Glutamatergic neuron (in vitro differentiated cells): Measurements from ENCODE around the gene WWOX. TPM values are rescaled to one million over a fixed set of nuclear protein-coding genes. Genes with fewer than 3 reads are reported as not detected.

Experiments used
- DNase-seq: peaks from one replicate; pipeline ENCODE4 v3.0.0; 2022
- H3K27ac Mint-ChIP-seq: one replicate; pipeline ENCODE4 v1.8.0; 2020; ENCODE audit warnings: mild to moderate bottlenecking, mixed read lengths, inconsistent platforms; ENCODE audit not compliant: unreplicated experiment
- H3K27me3 Mint-ChIP-seq: one replicate; pipeline ENCODE4 v1.8.0; 2020; ENCODE audit warnings: mild to moderate bottlenecking, moderate library complexity, mixed read lengths, inconsistent platforms; ENCODE audit not compliant: unreplicated experiment
- H3K36me3 Mint-ChIP-seq: one replicate; pipeline ENCODE4 v1.8.0; 2020; ENCODE audit warnings: mild to moderate bottlenecking, mixed read lengths, inconsistent platforms; ENCODE audit not compliant: unreplicated experiment
- H3K4me1 Mint-ChIP-seq: one replicate; pipeline ENCODE4 v1.8.0; 2020; ENCODE audit warnings: mild to moderate bottlenecking, low read depth, mixed read lengths, inconsistent platforms; ENCODE audit not compliant: unreplicated experiment
- H3K4me3 Mint-ChIP-seq: one replicate; pipeline ENCODE4 v1.8.0; 2020; ENCODE audit warnings: mild to moderate bottlenecking, mixed read lengths, inconsistent platforms; ENCODE audit not compliant: unreplicated experiment
- H3K9me3 Mint-ChIP-seq: one replicate; pipeline ENCODE4 v1.8.0; 2020; ENCODE audit warnings: mild to moderate bottlenecking, moderate library complexity, mixed read lengths, inconsistent platforms; ENCODE audit not compliant: unreplicated experiment
- total RNA-seq: library from RNA; stranded (reverse); fragmentation: NEBNext Ultra II Directional; extraction: Animal tissue kit (Norgen Biotek cat#: 25700); gene quantifications from one replicate; pipeline ENCODE4 v1.2.1, GENCODE V29; 2021; ENCODE audit not compliant: unreplicated experiment
- TF ChIP-seq, protein P1 (sequence below): fragments of 200-600 bp; sonication (generic); IDR thresholded peaks from one replicate; pipeline ENCODE4 v1.5.0; 2021; ENCODE audit not compliant: partially characterized antibody, unreplicated experiment

The WWOX gene
- total RNA-seq, 1 donor from 2014 or later, result 10.3 TPM

DNA sequence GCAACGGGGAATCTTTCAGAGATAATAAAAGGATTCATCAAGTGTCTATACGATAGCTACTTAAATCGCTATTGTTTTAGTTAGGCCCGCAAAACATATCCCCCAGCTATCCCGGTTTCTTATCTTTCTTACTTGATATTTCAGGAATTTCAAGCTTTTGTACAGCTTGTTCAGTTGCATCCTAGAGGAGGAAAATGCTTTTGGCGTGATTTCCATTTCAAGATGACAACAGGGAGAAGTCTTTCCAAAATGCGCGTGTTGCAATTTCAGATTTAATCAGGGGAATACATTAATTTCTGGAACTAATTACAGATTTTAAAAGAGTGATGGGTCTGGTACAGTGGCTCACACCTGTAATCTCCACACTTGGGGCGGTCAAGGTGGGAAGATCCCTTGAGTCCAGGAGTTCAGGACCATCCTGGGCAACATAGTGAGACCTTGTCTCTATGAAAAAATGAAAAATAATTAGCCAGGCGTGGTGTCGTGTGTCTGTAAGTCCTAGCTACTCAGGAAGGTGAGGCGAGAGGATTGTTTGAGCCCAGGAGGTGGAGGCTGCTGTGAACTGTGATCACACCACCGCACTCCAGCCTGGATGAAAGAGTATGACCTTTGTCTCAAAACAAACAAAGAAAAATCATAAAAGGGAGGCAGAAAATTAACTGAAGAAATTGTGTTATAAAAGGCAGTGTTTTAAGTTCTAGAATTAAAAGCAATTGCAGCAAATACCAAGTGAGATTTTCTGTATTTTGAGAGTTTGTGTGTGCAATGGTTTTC, 954.9 kb downstream of the WWOX start:
- peaks cover 2% of the 10 kb centered on the region for H3K9me3 Mint-ChIP-seq
- TF ChIP-seq, protein P1, sequence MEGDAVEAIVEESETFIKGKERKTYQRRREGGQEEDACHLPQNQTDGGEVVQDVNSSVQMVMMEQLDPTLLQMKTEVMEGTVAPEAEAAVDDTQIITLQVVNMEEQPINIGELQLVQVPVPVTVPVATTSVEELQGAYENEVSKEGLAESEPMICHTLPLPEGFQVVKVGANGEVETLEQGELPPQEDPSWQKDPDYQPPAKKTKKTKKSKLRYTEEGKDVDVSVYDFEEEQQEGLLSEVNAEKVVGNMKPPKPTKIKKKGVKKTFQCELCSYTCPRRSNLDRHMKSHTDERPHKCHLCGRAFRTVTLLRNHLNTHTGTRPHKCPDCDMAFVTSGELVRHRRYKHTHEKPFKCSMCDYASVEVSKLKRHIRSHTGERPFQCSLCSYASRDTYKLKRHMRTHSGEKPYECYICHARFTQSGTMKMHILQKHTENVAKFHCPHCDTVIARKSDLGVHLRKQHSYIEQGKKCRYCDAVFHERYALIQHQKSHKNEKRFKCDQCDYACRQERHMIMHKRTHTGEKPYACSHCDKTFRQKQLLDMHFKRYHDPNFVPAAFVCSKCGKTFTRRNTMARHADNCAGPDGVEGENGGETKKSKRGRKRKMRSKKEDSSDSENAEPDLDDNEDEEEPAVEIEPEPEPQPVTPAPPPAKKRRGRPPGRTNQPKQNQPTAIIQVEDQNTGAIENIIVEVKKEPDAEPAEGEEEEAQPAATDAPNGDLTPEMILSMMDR, result no peak

DNA sequence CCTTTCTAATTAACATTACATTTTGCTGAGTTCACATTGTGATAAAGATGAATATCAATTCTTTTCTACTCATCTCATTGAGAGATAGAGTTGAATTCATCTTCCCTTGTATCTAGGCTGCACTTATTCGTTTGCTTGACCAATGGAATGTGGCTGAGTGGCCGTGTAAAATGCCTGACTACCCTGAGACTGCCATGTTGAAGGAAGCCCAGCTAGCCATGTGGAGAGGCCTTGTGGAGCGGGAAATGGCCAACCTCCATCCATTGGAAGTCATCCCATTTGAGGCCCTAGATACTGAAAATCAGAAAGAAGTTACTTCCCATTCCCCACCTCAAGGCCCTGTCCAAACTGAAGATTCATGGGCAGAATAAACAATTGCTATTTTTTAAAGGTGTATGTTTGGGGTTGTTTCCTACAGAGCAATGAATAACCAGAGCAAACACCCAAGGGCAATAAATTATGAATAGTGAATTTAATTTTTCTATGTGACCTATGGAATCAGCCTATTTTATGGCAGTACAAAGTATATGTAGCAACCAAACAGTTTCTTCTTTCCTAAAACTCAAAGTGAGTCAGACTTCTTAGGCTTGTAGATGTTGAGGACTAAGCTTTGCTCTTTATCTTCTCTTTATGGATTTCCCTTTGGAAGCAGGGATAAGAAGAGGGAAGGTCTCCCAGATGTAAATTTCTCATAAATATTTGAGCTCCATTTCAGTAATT, 956.0 kb downstream of the WWOX start:
- TF ChIP-seq, protein P1, result no peak
- Mint-ChIP-seq H3K4me3 (no peak overlapping the region), H3K27me3 (peaks cover 2% of the 10 kb centered on the region), H3K27ac (no peak overlapping the region), H3K4me1 (no peaks in the 10 kb centered on the region), H3K36me3 (no peaks in the 10 kb centered on the region), H3K9me3 (peaks cover 2% of the 10 kb centered on the region)
- no peak for DNase-seq

More for the DNA sequence above, 954.9 kb downstream of the WWOX start:
- Mint-ChIP-seq H3K4me3 (no peak overlapping the region), H3K27ac (no peak overlapping the region), H3K4me1 (no peaks in the 10 kb centered on the region), H3K36me3 (no peaks in the 10 kb centered on the region), H3K27me3 (peaks cover 5% of the 10 kb centered on the region)
- DNase-seq, result no peak

DNA sequence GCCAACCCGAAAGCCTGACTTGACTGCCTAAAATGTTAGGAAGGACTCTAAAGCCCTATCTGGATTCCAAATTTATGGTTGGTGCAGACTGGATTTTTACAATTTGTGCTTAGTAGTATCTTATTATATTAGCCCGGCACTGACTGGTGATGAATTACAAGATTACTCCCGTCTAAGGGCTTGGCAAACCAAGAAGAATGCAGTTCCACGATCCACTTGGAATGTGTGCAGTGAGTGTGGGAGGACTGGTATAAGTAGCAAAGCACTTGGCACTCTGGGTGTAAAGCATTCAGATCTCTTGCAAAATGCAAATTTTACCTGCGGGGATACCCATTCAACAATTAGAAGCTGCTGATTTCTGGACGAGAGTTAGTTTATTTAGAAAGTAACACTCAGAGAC, 961.7 kb downstream of the WWOX start:
- Mint-ChIP-seq H3K27me3 (peaks cover 6% of the 10 kb centered on the region), H3K9me3 (peaks cover 1% of the 10 kb centered on the region), H3K27ac (no peak overlapping the region), H3K36me3 (no peaks in the 10 kb centered on the region), H3K4me1 (no peaks in the 10 kb centered on the region), H3K4me3 (no peak overlapping the region)
- DNase-seq, result no peak
- TF ChIP-seq, protein P1, result no peak

DNA sequence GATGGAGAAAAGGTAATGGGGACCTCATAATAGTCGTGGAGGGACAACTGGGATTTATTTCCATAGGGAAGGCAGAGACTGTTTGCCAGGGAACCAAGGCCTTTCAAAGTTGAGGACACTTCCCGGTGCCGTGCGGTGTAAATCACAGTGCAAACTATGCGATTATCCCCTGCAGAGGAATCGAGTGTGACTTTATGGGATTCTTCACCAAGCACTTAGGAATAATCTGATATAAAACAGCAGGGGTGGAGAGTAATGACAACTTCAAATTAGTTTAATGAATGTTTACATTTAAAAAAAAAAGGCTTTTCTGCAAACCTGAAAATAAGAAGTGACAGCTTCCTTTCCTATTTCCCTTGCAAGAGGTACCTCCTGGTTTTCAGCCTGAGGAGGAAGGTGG, 962.9 kb downstream of the WWOX start:
- peaks cover 8% of the 10 kb centered on the region for H3K27me3 Mint-ChIP-seq
- TF ChIP-seq, protein P1, result no peak
- H3K4me1 Mint-ChIP-seq, result no peaks in the 10 kb centered on the region
- H3K36me3 Mint-ChIP-seq, result no peaks in the 10 kb centered on the region
- H3K4me3 Mint-ChIP-seq, result no peak overlapping the region
- no peak for DNase-seq
- no peak overlapping the region for H3K27ac Mint-ChIP-seq
- H3K9me3 Mint-ChIP-seq, result peaks cover 1% of the 10 kb centered on the region

DNA sequence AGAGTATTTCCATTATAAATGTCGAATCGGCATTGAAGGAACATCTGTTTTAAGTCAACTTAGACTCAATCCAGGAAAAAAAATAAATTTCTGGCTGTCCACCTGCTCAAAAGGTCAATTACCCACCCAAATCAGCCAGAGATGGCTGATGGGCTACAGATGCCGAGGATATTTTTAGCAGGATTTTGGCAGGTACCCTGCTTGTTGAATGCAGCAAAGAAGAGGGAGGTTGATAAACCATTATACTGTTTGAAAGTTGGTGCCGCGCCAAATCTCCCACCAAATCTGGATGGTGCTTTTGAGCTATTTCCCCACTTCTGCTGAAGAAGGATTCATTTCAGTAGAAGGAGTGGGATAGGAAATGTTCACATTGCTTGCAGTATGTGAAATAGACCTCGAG, 963.4 kb downstream of the WWOX start:
- DNase-seq, result no peak
- Mint-ChIP-seq H3K36me3 (no peaks in the 10 kb centered on the region), H3K27ac (no peak overlapping the region), H3K9me3 (peaks cover 1% of the 10 kb centered on the region), H3K4me3 (no peak overlapping the region), H3K4me1 (no peaks in the 10 kb centered on the region), H3K27me3 (peaks cover 8% of the 10 kb centered on the region)
- TF ChIP-seq, protein P1, result no peak
